ENCODE results near the gene RNU2-63P.

- TF ChIP-seq POLR2AphosphoS5 (IDR thresholded peaks at IDR 0.05; ENCODE audit: borderline replicate concordance, low read depth, low read length) (no peak), EZH2 (IDR thresholded peaks at IDR 0.05) (no peak), FOXP2 (optimal IDR thresholded peaks at IDR 0.05; ENCODE audit: control extremely low read depth, extremely low read length, insufficient read depth) (no peak)
These were observed 13.1 kb downstream of the RNU2-63P start for GRCh38 chr2:88003074-88003755.
